Thyroid gland (tissue), 4 donors: ENCODE results near the gene CD274. TPM values are rescaled to one million over a fixed set of nuclear protein-coding genes. Genes with fewer than 3 reads are reported as not detected.

ENCODE experiments used
- DNase-seq, 2 donors: peaks; one replicate each; pipeline ENCODE4 v3.0.0-alpha.2; 2019
- H3K27ac ChIP-seq, 3 donors: fragments of 200-600 bp; sonication (generic); 1 replicate in 2 of 3; 2 replicates in 1 of 3; pipeline ENCODE4 v1.5.1; 2016 to 2019; ENCODE audit warnings: mild to moderate bottlenecking in 1 of 3, moderate library complexity in 1 of 3
- H3K27me3 ChIP-seq: fragments of 200-600 bp; sonication (generic); one replicate; pipeline ENCODE4 v1.5.1; 2019
- H3K36me3 ChIP-seq, 2 donors: fragments of 200-600 bp; sonication (generic); one replicate each; pipeline ENCODE4 v1.5.1; 2016 to 2019
- H3K4me1 ChIP-seq, 2 donors: fragments of 200-600 bp; sonication (generic); one replicate each; pipeline ENCODE4 v1.5.1; 2017 to 2019
- H3K4me3 ChIP-seq, 3 donors: fragments of 200-600 bp; sonication (generic); replicated peaks in 1 of 3; 1 replicate in 2 of 3; 2 replicates in 1 of 3; pipeline ENCODE4 v1.5.1; 2016; ENCODE audit warnings: mild to moderate bottlenecking in 1 of 3
- H3K9me3 ChIP-seq: fragments of 200-600 bp; sonication (generic); one replicate; pipeline ENCODE4 v1.5.1; 2017
- POLR2A ChIP-seq, 2 donors: fragments of 450-650 bp; IDR thresholded peaks; one replicate each; pipeline ENCODE4 v1.6.1; 2017; ENCODE audit warnings: antibody characterized with exemption in 2 of 2, mild to moderate bottlenecking in 2 of 2, moderate library complexity in 1 of 2
- WGBS, 2 donors: methylation state at CpG; one replicate each; pipeline ENCODE4 v1.1.5; 2017; 5-methylcytosine and 5-hydroxymethylcytosine counted together
- intact Hi-C: fragments of 100-400 bp; cut with DNase I; formaldehyde crosslinking; loops from one replicate; pipeline ENCODE4 v1.15.1; 2023
- total RNA-seq, 4 donors: library from RNA; depleted of rRNA; stranded (reverse); fragments of >200 nt; gene quantifications; one replicate each; pipeline ENCODE4 v1.2.3, GENCODE V29; 2016
- TF ChIP-seq, protein P1 (sequence below), 6 experiments: fragments of 200-600 bp in 3 of 6; fragments of 450-650 bp in 3 of 6; sonication (generic) in 3 of 6; IDR thresholded peaks; one replicate each; pipeline ENCODE4 v1.5.1; 2016 to 2019; ENCODE audit warnings: antibody characterized with exemption in 6 of 6, mild to moderate bottlenecking in 2 of 6, inconsistent platforms in 1 of 6, moderate library complexity in 1 of 6

Gene CD274
- total RNA-seq, 4 donors from 2014 or later, result 3.0 to 6.5 (median 4.9) TPM

DNA sequence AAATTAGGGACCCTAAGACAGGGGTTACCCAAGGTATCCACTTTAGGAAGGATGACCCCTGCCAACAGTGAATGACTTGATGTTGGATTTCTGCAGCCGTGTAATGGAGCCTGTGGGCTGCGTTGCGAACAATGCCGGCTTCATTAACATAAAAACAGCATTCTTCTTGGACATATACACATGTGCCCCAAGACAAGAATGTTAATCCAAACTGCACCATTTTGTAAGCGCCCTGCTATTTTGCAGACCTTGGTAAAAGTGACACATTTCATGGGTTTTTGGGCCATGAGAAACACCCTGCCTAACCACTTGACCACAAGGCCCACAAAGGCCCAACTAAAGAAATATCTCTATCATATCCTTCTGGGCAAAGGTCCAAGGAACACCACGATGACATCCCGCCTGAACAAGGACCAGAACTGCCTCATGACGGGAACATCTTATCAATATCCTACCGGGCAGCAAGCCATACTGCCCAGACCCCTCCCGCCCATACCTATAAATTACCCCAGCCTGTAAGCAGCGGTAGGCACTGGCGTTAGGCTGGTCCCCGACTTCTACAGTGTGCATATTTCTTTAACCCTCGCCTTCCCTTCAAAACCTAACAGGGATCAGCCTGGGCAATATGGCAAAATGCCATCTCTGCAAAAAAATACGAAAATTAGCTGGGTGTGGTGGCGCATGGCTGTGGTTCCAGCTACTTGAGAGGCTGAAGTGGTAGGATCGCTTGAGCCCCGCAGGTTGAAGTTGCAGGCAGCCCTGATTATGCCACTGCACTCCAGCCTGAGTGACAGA is 50.3 kb downstream of the CD274 start:
- no peak overlapping the region for H3K4me3 ChIP-seq
- WGBS, 2 donors, result 45 to 56% methylated on average over 18 of the region's 18 CpGs
- H3K9me3 ChIP-seq, result no peaks in the 10 kb centered on the region
- no peaks in the 10 kb centered on the region for H3K36me3 ChIP-seq
- peak in 1 of 2 donors; percentile 10 for DNase-seq
- TF ChIP-seq, protein P1, sequence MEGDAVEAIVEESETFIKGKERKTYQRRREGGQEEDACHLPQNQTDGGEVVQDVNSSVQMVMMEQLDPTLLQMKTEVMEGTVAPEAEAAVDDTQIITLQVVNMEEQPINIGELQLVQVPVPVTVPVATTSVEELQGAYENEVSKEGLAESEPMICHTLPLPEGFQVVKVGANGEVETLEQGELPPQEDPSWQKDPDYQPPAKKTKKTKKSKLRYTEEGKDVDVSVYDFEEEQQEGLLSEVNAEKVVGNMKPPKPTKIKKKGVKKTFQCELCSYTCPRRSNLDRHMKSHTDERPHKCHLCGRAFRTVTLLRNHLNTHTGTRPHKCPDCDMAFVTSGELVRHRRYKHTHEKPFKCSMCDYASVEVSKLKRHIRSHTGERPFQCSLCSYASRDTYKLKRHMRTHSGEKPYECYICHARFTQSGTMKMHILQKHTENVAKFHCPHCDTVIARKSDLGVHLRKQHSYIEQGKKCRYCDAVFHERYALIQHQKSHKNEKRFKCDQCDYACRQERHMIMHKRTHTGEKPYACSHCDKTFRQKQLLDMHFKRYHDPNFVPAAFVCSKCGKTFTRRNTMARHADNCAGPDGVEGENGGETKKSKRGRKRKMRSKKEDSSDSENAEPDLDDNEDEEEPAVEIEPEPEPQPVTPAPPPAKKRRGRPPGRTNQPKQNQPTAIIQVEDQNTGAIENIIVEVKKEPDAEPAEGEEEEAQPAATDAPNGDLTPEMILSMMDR (IDR thresholded peaks at IDR 0.05), result no peak
- no peak for TF ChIP-seq POLR2A (IDR thresholded peaks at IDR 0.05)
- peak overlapping the region in 2 of 3 donors; percentile 12 to 58 for H3K27ac ChIP-seq
- intact Hi-C loops, result no loop called here
- H3K27me3 ChIP-seq, result no peaks in the 10 kb centered on the region
- H3K4me1 ChIP-seq, result peaks cover 0 to 12% of the 10 kb centered on the region in 2 donors

DNA sequence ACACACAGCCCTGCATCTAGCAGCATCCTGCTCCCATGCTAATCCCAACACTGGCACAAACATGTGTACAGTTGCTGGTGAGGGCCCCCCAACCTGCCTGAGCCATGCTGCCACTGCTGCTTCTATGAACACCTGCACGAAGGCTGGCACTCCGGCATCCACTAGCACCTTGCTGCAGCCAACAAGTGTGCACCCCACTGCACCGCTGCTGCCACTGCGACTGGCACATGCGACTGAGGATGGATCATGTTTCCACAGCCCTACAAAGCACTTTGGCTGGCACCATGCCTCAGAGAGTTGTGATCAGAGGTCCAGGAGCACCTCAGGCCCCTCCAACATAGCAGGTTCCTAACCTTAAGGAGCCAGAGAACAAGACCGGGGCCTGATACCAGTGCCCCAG is 52.2 kb downstream of the CD274 start:
- Histone ChIP-seq H3K4me1 (peaks cover 0 to 12% of the 10 kb centered on the region in 2 donors), H3K27me3 (no peaks in the 10 kb centered on the region), H3K4me3 (no peak overlapping the region), H3K36me3 (no peaks in the 10 kb centered on the region), H3K9me3 (no peaks in the 10 kb centered on the region), H3K27ac (no peak overlapping the region)
- 92 to 95% methylated on average over 5 to 6 of the region's 6 CpGs for WGBS, 2 donors
- intact Hi-C loops, result no loop called here
- DNase-seq, result no peak
- no peak for TF ChIP-seq POLR2A (IDR thresholded peaks at IDR 0.05)
- TF ChIP-seq, protein P1 (IDR thresholded peaks at IDR 0.05), result no peak

DNA sequence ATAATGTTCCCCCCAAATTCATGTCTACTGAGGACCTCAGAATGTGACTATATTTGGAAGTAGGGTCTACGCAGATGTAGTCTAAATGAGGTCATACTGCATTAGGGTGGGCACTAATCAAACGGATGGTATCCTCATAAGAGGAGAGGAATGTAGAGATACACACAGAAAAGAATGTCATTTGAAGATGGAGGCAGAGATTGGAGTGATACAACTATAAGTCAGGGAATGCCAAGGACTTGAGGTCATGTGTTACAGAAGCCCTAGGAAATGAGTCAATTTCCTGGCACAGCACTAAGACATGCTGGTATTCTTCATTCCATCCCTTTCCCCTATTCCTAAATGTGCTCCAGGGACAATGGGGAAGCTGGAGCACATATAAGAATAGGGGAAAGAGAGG is 59.2 kb downstream of the CD274 start:
- no peaks in the 10 kb centered on the region for H3K9me3 ChIP-seq
- H3K36me3 ChIP-seq, result no peaks in the 10 kb centered on the region
- 77 to 82% methylated on average over 2 of the region's 2 CpGs for WGBS, 2 donors

DNA sequence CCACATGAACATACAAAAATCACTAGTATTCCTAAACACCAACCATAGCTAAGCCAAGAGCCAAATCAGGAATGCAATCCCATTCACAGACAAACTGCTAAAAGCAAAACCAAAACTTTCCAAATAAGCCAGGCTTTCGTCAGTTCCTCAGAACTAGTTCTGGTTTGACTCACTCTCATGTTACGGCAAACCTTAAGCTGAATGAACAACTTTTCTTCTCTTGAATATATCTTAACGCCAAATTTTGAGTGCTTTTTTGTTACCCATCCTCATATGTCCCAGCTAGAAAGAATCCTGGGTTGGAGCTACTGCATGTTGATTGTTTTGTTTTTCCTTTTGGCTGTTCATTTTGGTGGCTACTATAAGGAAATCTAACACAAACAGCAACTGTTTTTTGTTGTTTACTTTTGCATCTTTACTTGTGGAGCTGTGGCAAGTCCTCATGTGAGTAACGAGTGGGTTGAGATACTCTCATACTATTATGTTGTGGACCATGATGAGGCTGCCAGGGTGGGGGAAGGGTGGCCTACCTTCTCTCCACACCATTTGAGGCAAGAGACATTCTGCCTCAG is 60.1 kb downstream of the CD274 start, which contains the start of gene PDCD1LG2:
TSS of gene PDCD1LG2 (plus strand) at position 172 of the 572 bp plus-strand sequence. CDS start 12,016 bp downstream, outside the sequence.
- no peak for DNase-seq
- 50 to 60% methylated on average over 4 of the region's 4 CpGs for WGBS, 2 donors
- H3K27me3 ChIP-seq, result no peaks in the 10 kb centered on the region
- no peaks in the 10 kb centered on the region for H3K9me3 ChIP-seq
- H3K27ac ChIP-seq, result peak within 1 kb of the TSS in 2 of 3 donors; percentile 15 to 31
- peak within 1 kb of the TSS in 1 of 3 donors; percentile 6 for H3K4me3 ChIP-seq
- TF ChIP-seq, protein P1 (IDR thresholded peaks at IDR 0.05), result no peak
- no peak for TF ChIP-seq POLR2A (IDR thresholded peaks at IDR 0.05)
- peaks cover 0 to 11% of the 10 kb centered on the region in 2 donors for H3K4me1 ChIP-seq
- intact Hi-C loops, result no loop called here
- no peaks in the 10 kb centered on the region for H3K36me3 ChIP-seq

More for the DNA sequence above, 59.2 kb downstream of the CD274 start:
- intact Hi-C loops, result no loop called here
- no peaks in the 10 kb centered on the region for H3K27me3 ChIP-seq
- no peak overlapping the region for H3K4me3 ChIP-seq
- peaks cover 0 to 11% of the 10 kb centered on the region in 2 donors for H3K4me1 ChIP-seq
- peak overlapping the region in 2 of 3 donors; percentile 15 to 31 for H3K27ac ChIP-seq
- TF ChIP-seq POLR2A (IDR thresholded peaks at IDR 0.05), result no peak
- no peak for DNase-seq

DNA sequence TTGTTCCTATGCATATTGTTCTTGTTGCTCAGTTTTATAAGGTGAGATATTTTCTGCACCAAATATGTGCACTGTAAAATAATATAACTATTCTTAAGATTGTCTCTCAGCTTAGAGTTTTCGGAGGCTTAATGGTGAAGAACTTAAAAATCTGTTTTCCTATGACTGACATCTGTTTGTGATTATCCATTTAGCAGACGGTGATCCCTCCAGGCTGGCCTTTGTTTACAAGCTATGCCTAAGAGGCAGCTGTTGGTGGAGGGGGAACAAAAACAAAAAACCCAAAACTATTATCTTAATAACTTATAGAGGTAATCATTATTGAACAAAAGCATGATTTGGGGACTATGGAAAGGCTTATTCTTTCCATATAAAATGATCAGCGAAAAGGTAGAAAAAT is 60.6 kb downstream of the CD274 start:
- H3K27me3 ChIP-seq, result no peaks in the 10 kb centered on the region
- intact Hi-C loops, result no loop called here
- H3K27ac ChIP-seq, result peak overlapping the region in 1 of 3 donors; percentile 31
- 86% methylated on average over 3 of the region's 3 CpGs for WGBS, 2 donors
- TF ChIP-seq, protein P1 (IDR thresholded peaks at IDR 0.05), result no peak
- TF ChIP-seq POLR2A (IDR thresholded peaks at IDR 0.05), result no peak
- no peaks in the 10 kb centered on the region for H3K36me3 ChIP-seq
- no peak overlapping the region for H3K4me3 ChIP-seq
- no peaks in the 10 kb centered on the region for H3K9me3 ChIP-seq
- H3K4me1 ChIP-seq, result peaks cover 0 to 11% of the 10 kb centered on the region in 2 donors
- no peak for DNase-seq
